H1 (cell line): ENCODE measurements around the gene ZBED4.

Experiments
- ATF3 ChIP-seq: IDR thresholded peaks from 2 replicates; pipeline ENCODE4 v1.6.1; 2011; ENCODE audit warnings: low read depth, mild to moderate bottlenecking, low read length; ENCODE audit not compliant: insufficient read depth
- CHD2 ChIP-seq: IDR thresholded peaks from 2 replicates; pipeline ENCODE4 v1.6.1; 2012; ENCODE audit warnings: low read length, improper control_type of control experiment
- CHD7 ChIP-seq: fragments of 300-600 bp; sonication (generic); IDR thresholded peaks from 2 replicates; pipeline ENCODE4 v1.7.1; 2012; ENCODE audit warnings: low read length, moderate library complexity, mild to moderate bottlenecking, inconsistent platforms; ENCODE audit not compliant: insufficient replicate concordance
- CTCF ChIP-seq, 3 experiments: IDR thresholded peaks; 1 replicate in 2 of 3; 2 replicates in 1 of 3; pipeline versions ENCODE4 v1.5.1 to v1.6.1; 2011; ENCODE audit warnings: low read length in 3 of 3, mild to moderate bottlenecking in 3 of 3, inconsistent platforms in 2 of 3, low read depth in 1 of 3, moderate library complexity in 1 of 3; ENCODE audit not compliant: insufficient read depth in 1 of 3; ENCODE audit errors: control extremely low read depth in 1 of 3
- EGR1 ChIP-seq: IDR thresholded peaks from 2 replicates; pipeline ENCODE4 v1.6.1; 2011; ENCODE audit warnings: low read depth, low read length, borderline replicate concordance
- GTF2F1 ChIP-seq: IDR thresholded peaks from 2 replicates; pipeline ENCODE4 v1.6.1; 2012; ENCODE audit warnings: low read depth, low read length, improper control_type of control experiment, borderline replicate concordance
- HDAC2 ChIP-seq, 2 experiments: fragments of 300-600 bp in 1 of 2; sonication (generic) in 1 of 2; IDR thresholded peaks; 2 replicates each; pipeline ENCODE4 v1.6.1; 2011 to 2012; ENCODE audit warnings: low read depth in 2 of 2, low read length in 2 of 2, mild to moderate bottlenecking in 2 of 2, moderate library complexity in 2 of 2, borderline replicate concordance in 1 of 2, inconsistent platforms in 1 of 2
- JUN ChIP-seq: IDR thresholded peaks from 2 replicates; pipeline ENCODE4 v1.6.1; 2011; ENCODE audit warnings: low read depth, mild to moderate bottlenecking, improper control_type of control experiment, low read length
- POLR2A ChIP-seq, 2 experiments: IDR thresholded peaks; 1 replicate in 1 of 2; 2 replicates in 1 of 2; pipeline ENCODE4 v1.6.1; 2011; ENCODE audit warnings: low read depth in 2 of 2, low read length in 2 of 2, mild to moderate bottlenecking in 2 of 2; ENCODE audit errors: control extremely low read depth in 1 of 2
- SP4 ChIP-seq: IDR thresholded peaks from 2 replicates; pipeline ENCODE4 v1.6.1; 2012; ENCODE audit warnings: low read length, inconsistent platforms

- TF ChIP-seq EGR1 = no peak
- no peak for TF ChIP-seq CHD2
- no peak for TF ChIP-seq CTCF (IDR thresholded peaks at IDR 0.05; ENCODE audit: control extremely low read depth in 1 of 3, insufficient read depth in 1 of 3, low read depth in 1 of 3, low read length in 3 of 3)
- TF ChIP-seq ATF3 = no peak
- TF ChIP-seq CHD7 = no peak
- no peak for TF ChIP-seq SP4
- TF ChIP-seq GTF2F1 = no peak
- no peak for TF ChIP-seq JUN
- no peak for TF ChIP-seq POLR2A (IDR thresholded peaks at IDR 0.05; ENCODE audit: control extremely low read depth in 1 of 2, low read depth in 2 of 2, low read length in 2 of 2)
- no peak for TF ChIP-seq HDAC2 (IDR thresholded peaks at IDR 0.05; ENCODE audit: borderline replicate concordance in 1 of 2, low read depth in 2 of 2, low read length in 2 of 2)
These were observed 40.8 kb upstream of the ZBED4 start for GRCh38 chr22:49812838-49813237.
